ENCODE results near the gene SCN4A.

SCN4A gene

DNA sequence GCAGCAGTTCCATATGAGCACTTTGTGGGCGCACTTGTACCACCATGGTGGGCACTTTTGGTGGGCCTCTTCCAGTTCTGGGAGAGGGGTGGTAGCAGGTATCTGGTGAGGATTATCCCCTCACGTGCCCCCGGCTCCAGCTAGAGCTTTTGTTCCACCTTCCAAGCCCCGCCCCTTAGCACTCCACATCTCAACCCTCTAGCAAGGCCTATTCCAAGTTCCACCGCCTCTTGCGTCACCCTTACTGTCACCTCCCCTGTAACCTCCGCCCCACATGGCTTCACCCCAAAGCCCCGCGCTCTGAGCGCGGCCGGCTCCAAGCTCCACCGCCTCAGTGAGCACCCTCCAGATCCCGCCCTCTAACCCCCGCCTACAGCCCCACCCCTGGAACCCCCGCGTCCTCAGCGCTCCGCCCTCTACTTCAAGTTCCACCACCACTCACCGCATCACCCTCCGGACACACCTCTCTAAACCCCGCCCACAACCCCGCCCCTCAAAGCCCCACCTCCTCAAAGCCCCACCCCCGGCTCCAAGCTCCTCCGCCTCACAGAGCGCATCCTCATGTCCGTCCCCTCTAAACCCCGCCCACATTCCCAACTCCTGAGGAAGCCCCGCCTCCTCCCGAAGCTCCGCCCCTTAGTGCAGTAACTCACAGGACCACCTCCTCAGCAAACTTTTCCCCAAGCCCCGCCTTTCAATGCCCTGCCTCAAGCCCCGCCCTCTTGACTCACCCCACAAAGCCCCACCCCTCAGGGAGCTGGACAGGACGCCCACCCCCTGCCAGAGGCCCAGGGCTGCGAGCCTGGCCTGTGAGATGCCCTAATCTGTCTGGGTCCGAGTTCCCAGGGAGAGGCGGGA is 11.1 kb downstream of the SCN4A start:
- TF ChIP-seq SIN3A (IDR thresholded peaks at IDR 0.05; ENCODE audit: borderline replicate concordance, insufficient read depth, low read length): no peak
- no peak for TF ChIP-seq TAF1 (IDR thresholded peaks at IDR 0.05; ENCODE audit: borderline replicate concordance, insufficient read depth, low read length)
- TF ChIP-seq, protein P1, sequence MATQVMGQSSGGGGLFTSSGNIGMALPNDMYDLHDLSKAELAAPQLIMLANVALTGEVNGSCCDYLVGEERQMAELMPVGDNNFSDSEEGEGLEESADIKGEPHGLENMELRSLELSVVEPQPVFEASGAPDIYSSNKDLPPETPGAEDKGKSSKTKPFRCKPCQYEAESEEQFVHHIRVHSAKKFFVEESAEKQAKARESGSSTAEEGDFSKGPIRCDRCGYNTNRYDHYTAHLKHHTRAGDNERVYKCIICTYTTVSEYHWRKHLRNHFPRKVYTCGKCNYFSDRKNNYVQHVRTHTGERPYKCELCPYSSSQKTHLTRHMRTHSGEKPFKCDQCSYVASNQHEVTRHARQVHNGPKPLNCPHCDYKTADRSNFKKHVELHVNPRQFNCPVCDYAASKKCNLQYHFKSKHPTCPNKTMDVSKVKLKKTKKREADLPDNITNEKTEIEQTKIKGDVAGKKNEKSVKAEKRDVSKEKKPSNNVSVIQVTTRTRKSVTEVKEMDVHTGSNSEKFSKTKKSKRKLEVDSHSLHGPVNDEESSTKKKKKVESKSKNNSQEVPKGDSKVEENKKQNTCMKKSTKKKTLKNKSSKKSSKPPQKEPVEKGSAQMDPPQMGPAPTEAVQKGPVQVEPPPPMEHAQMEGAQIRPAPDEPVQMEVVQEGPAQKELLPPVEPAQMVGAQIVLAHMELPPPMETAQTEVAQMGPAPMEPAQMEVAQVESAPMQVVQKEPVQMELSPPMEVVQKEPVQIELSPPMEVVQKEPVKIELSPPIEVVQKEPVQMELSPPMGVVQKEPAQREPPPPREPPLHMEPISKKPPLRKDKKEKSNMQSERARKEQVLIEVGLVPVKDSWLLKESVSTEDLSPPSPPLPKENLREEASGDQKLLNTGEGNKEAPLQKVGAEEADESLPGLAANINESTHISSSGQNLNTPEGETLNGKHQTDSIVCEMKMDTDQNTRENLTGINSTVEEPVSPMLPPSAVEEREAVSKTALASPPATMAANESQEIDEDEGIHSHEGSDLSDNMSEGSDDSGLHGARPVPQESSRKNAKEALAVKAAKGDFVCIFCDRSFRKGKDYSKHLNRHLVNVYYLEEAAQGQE (IDR thresholded peaks at IDR 0.05; ENCODE audit: insufficient read depth in 1 of 2, low read depth in 2 of 2, low read length in 2 of 2): no peak
- TF ChIP-seq FOXP2 (optimal IDR thresholded peaks at IDR 0.05; ENCODE audit: borderline replicate concordance, extremely low read depth, extremely low read length, insufficient read depth): no peak
- TF ChIP-seq POLR2AphosphoS5 (IDR thresholded peaks at IDR 0.05; ENCODE audit: low read depth, low read length): no peak

DNA sequence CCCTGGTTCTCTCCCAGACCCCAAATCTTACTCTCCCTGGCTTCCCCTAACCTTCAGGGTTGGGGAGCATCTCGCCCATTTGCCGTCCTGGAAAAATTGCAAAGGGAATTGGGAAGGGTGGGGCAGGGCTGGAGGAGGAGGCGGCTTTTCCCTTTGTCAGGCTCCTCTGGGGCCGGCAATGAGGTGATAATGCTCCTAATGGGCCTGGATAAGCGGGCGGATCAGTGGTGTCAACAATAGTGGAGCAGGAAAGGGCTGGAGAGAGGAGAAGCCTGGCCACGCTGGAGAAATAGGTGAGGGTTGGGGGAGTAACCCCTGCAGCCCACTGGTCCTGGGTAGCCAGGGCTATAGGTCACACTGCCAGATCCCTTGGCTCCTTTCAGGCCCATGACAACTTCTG is 12.3 kb downstream of the SCN4A start:
- TF ChIP-seq POLR2AphosphoS5 (IDR thresholded peaks at IDR 0.05; ENCODE audit: low read depth, low read length) (no peak), TAF1 (IDR thresholded peaks at IDR 0.05; ENCODE audit: borderline replicate concordance, insufficient read depth, low read length) (no peak), SIN3A (IDR thresholded peaks at IDR 0.05; ENCODE audit: borderline replicate concordance, insufficient read depth, low read length) (no peak), FOXP2 (optimal IDR thresholded peaks at IDR 0.05; ENCODE audit: borderline replicate concordance, extremely low read depth, extremely low read length, insufficient read depth) (no peak)
- TF ChIP-seq, protein P1 (IDR thresholded peaks at IDR 0.05; ENCODE audit: insufficient read depth in 1 of 2, low read depth in 2 of 2, low read length in 2 of 2): no peak

DNA sequence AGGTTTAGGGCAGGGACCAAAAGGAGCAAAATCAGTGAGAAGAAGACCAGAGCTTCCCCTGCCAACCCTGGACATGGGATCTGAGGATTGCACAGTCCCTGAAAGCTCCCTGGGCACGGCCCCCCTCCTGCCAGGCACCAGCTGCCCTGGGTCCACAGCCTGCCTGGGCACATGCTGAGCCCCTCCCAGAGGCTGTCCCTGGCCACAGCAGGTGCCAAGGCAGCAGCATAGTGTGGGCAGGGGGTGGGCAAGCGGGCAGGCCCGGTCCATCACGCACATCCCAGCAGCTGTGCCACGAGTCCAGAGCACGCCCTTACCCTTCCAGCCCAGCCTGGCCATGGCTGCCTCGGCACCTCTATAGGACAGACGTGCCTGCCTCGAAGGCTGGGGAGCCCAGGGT is 12.7 kb downstream of the SCN4A start:
- TF ChIP-seq POLR2AphosphoS5 (IDR thresholded peaks at IDR 0.05; ENCODE audit: low read depth, low read length): no peak
- TF ChIP-seq TAF1 (IDR thresholded peaks at IDR 0.05; ENCODE audit: borderline replicate concordance, insufficient read depth, low read length): no peak
- no peak for TF ChIP-seq SIN3A (IDR thresholded peaks at IDR 0.05; ENCODE audit: borderline replicate concordance, insufficient read depth, low read length)
- no peak for TF ChIP-seq FOXP2 (optimal IDR thresholded peaks at IDR 0.05; ENCODE audit: borderline replicate concordance, extremely low read depth, extremely low read length, insufficient read depth)

DNA sequence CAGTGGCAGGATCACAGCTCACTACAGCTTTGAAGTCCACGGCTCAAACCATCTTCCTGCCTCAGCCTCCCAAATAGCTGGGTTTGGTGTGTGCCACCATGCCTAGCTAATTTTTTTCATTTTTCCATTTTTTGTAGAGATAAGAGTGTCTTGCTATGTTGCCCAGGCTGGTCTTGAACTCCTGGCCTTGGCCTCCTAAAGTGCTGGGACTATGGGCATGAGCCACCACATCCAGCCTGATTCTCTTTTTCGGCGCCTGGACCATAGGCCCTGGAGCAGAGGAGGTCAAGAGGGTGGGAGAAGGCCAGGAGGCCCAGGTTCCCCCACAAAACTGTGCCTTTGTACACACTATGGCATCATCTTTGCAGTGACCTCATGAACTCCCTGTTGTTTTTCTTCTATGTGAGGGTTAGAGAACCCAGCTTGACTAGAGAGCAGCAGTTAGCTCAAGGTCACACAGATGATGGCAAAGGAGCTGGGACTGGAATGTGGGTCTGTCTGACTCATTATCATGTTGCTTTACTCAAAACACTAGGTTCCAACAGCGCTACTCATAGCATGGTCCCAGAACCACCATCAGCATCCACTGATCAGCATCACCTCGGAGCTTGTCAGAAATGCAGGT is 16.3 kb downstream of the SCN4A start:
- TF ChIP-seq SIN3A (IDR thresholded peaks at IDR 0.05; ENCODE audit: borderline replicate concordance, insufficient read depth, low read length): no peak
- TF ChIP-seq, protein P1 (IDR thresholded peaks at IDR 0.05; ENCODE audit: insufficient read depth in 1 of 2, low read depth in 2 of 2, low read length in 2 of 2): no peak
- no peak for TF ChIP-seq FOXP2 (optimal IDR thresholded peaks at IDR 0.05; ENCODE audit: borderline replicate concordance, extremely low read depth, extremely low read length, insufficient read depth)
- no peak for TF ChIP-seq POLR2AphosphoS5 (IDR thresholded peaks at IDR 0.05; ENCODE audit: low read depth, low read length)
- no peak for TF ChIP-seq TAF1 (IDR thresholded peaks at IDR 0.05; ENCODE audit: borderline replicate concordance, insufficient read depth, low read length)

DNA sequence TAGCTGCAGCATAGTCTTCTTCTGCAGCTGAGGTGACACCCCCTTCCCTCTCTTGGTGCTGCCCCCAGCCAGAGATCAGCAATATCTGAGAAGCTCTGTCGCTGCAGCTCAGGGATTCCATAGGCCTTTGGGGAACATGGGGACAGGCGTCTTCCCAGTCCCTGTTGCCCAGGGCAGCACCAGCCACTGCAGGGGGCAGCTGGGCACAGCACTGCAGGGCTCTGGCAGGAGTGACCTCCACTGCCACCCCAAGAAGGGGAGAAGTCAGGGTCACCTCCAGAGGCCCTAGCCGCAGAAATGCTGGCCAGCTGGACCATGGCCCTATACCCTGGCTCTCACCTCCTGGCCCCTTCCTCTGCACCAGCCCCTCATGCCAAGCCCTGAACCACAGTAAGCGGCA is 16.9 kb downstream of the SCN4A start:
- TF ChIP-seq TAF1 (IDR thresholded peaks at IDR 0.05; ENCODE audit: borderline replicate concordance, insufficient read depth, low read length): no peak
- TF ChIP-seq FOXP2 (optimal IDR thresholded peaks at IDR 0.05; ENCODE audit: borderline replicate concordance, extremely low read depth, extremely low read length, insufficient read depth): no peak
- TF ChIP-seq POLR2AphosphoS5 (IDR thresholded peaks at IDR 0.05; ENCODE audit: low read depth, low read length): no peak
- TF ChIP-seq SIN3A (IDR thresholded peaks at IDR 0.05; ENCODE audit: borderline replicate concordance, insufficient read depth, low read length): no peak
- TF ChIP-seq, protein P1 (IDR thresholded peaks at IDR 0.05; ENCODE audit: insufficient read depth in 1 of 2, low read depth in 2 of 2, low read length in 2 of 2): no peak

Measured in PFSK-1 (cell line).